Keratinocyte (primary cell): ENCODE measurements around the gene CNNM4. TPM values are rescaled to one million over a fixed set of nuclear protein-coding genes. Genes with fewer than 3 reads are reported as not detected.

Experiments used
- DNase-seq: peaks from one replicate; pipeline ENCODE4 v3.0.0-alpha.2; 2011; ENCODE audit warnings: low read depth, missing footprints, low spot score
- FAIRE-seq: peaks from 2 replicates; lab custom pipeline; 2011; peaks lifted over from hg19 to GRCh38; lab: Jason Lieb, UNC
- H2AFZ ChIP-seq: 2 replicates; pipeline ENCODE4 v1.6.0; 2012; ENCODE audit warnings: low read length, control low read depth, inconsistent platforms; ENCODE audit not compliant: control insufficient read depth
- H3K27ac ChIP-seq: 2 replicates; pipeline ENCODE4 v1.5.1; 2011; ENCODE audit warnings: low read length; ENCODE audit not compliant: control insufficient read depth, insufficient read depth
- H3K27me3 ChIP-seq: 3 replicates; pipeline ENCODE4 v1.6.0; 2011; ENCODE audit warnings: low read length; ENCODE audit not compliant: control insufficient read depth, insufficient read depth; ENCODE audit errors: extremely low read depth
- H3K36me3 ChIP-seq, 2 experiments: 2 replicates in 1 of 2; 3 replicates in 1 of 2; pipeline ENCODE4 v1.5.1; 2011; ENCODE audit warnings: low read length in 2 of 2, mild to moderate bottlenecking in 1 of 2; ENCODE audit not compliant: control insufficient read depth in 2 of 2, insufficient read depth in 2 of 2; ENCODE audit errors: extremely low read depth in 1 of 2
- H3K4me1 ChIP-seq: 3 replicates; pipeline ENCODE4 v1.5.1; 2011; ENCODE audit warnings: low read length; ENCODE audit not compliant: control insufficient read depth, insufficient read depth; ENCODE audit errors: extremely low read depth
- H3K4me2 ChIP-seq: 3 replicates; pipeline ENCODE4 v1.6.0; 2011; ENCODE audit warnings: low read depth, low read length; ENCODE audit not compliant: control insufficient read depth, insufficient read depth; ENCODE audit errors: extremely low read depth
- H3K4me3 ChIP-seq, 3 experiments: fragments of 200-600 bp in 1 of 3; sonication (generic) in 1 of 3; 2 replicates in 2 of 3; 3 replicates in 1 of 3; pipeline ENCODE4 v1.5.1; 2011 to 2016; ENCODE audit warnings: low read length in 3 of 3, mild to moderate bottlenecking in 3 of 3, control low read depth in 2 of 3, inconsistent platforms in 1 of 3, low read depth in 1 of 3, mixed read lengths in 1 of 3, mixed run types in 1 of 3, moderate library complexity in 1 of 3; ENCODE audit not compliant: control insufficient read depth in 2 of 3, insufficient read depth in 2 of 3; ENCODE audit errors: extremely low read depth in 1 of 3
- H3K79me2 ChIP-seq: 2 replicates; pipeline ENCODE4 v1.6.0; 2012; ENCODE audit warnings: low read length; ENCODE audit not compliant: control insufficient read depth, insufficient read depth
- H3K9ac ChIP-seq: 3 replicates; pipeline ENCODE4 v1.6.0; 2011; ENCODE audit warnings: low read length; ENCODE audit not compliant: control insufficient read depth, insufficient read depth; ENCODE audit errors: extremely low read depth
- H3K9me1 ChIP-seq: 3 replicates; pipeline ENCODE4 v1.6.0; 2011; ENCODE audit warnings: low read length; ENCODE audit not compliant: control insufficient read depth, insufficient read depth; ENCODE audit errors: extremely low read depth
- H3K9me3 ChIP-seq: 2 replicates; pipeline ENCODE4 v1.5.1; 2012; ENCODE audit warnings: low read depth, low read length; ENCODE audit not compliant: control insufficient read depth
- H4K20me1 ChIP-seq: 3 replicates; pipeline ENCODE4 v1.6.0; 2011; ENCODE audit warnings: low read length; ENCODE audit not compliant: control insufficient read depth, insufficient read depth; ENCODE audit errors: extremely low read depth
- EZH2 ChIP-seq: IDR thresholded peaks from one replicate; pipeline ENCODE4 v1.6.1; 2012; ENCODE audit warnings: inconsistent platforms, mild to moderate bottlenecking, low read length, moderate library complexity
- dilution Hi-C: fragments of 300-500 bp; cut with MboI; formaldehyde crosslinking; loops from one replicate; pipeline ENCODE4 v1.7.0; 2020; ENCODE audit warnings: low sequenced_read_pairs; ENCODE audit not compliant: extremely low pct_ligation_motif_present
- polyA plus RNA-seq, 5 experiments: library from polyadenylated mRNA; depleted of rRNA in 3 of 5; stranded (reverse) in 3 of 5; stranded (forward) in 1 of 5; unstranded in 1 of 5; fragments of >200 nt; gene quantifications; 1 replicate in 1 of 5; 2 replicates in 3 of 5; 3 replicates in 1 of 5; pipeline versions ENCODE4 v1.2.1 to v1.2.3, GENCODE V29; 2011 to 2012; ENCODE audit warnings: missing spikeins in 2 of 5, low read depth in 1 of 5, low replicate concordance in 1 of 5
- TF ChIP-seq, protein P1 (sequence below), 3 experiments: IDR thresholded peaks in 1 of 3; conservative IDR thresholded peaks in 1 of 3; optimal IDR thresholded peaks in 1 of 3; 2 replicates in 2 of 3; 3 replicates in 1 of 3; pipeline versions ENCODE3 to v1.5.1; 2011; ENCODE audit warnings: low read length in 3 of 3, mild to moderate bottlenecking in 3 of 3, moderate library complexity in 2 of 3, control low read depth in 1 of 3, inconsistent platforms in 1 of 3; ENCODE audit not compliant: insufficient read depth in 2 of 3; ENCODE audit errors: extremely low read depth in 1 of 3

Gene CNNM4
- polyA plus RNA-seq, 1 donor (not counting 4 experiments of a cell fraction or from before 2014, with no cell fraction given): 4.4 TPM

DNA sequence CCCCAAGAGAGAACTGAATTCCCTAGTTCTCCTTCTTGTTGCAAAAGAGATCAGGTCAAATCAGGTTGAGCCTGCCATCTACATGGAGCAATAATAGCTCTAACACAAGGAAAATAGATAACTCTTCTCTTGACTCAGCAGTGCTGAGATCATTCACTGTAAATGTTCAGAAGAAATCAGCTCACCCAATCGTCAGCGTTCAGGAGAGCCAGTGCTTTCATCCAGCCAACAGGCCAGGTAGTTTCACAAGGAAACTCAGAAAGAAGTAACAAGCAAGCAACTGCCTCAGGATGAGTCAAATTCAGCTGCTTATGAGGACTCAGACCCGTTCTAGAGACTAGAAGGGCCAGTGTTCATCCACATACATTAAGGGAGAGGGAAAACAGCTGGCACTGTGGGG is 26.8 kb upstream of the CNNM4 start:
- Histone ChIP-seq H3K4me3 (no peak overlapping the region), H3K9ac (no peak overlapping the region), H3K9me3 (no peaks in the 10 kb centered on the region), H3K4me2 (no peak overlapping the region), H3K27ac (no peak overlapping the region), H3K9me1 (no peaks in the 10 kb centered on the region), H3K79me2 (peaks cover 15% of the 10 kb centered on the region), H3K27me3 (no peaks in the 10 kb centered on the region), H3K4me1 (peaks cover 19% of the 10 kb centered on the region), H2AFZ (no peak overlapping the region), H4K20me1 (no peaks in the 10 kb centered on the region), H3K36me3 (peaks cover 26 to 31% of the 10 kb centered on the region in 2 experiments)
- dilution Hi-C loops: no loop called here
- FAIRE-seq (no peak), DNase-seq (no peak)
- no peak for TF ChIP-seq EZH2
- TF ChIP-seq, protein P1, sequence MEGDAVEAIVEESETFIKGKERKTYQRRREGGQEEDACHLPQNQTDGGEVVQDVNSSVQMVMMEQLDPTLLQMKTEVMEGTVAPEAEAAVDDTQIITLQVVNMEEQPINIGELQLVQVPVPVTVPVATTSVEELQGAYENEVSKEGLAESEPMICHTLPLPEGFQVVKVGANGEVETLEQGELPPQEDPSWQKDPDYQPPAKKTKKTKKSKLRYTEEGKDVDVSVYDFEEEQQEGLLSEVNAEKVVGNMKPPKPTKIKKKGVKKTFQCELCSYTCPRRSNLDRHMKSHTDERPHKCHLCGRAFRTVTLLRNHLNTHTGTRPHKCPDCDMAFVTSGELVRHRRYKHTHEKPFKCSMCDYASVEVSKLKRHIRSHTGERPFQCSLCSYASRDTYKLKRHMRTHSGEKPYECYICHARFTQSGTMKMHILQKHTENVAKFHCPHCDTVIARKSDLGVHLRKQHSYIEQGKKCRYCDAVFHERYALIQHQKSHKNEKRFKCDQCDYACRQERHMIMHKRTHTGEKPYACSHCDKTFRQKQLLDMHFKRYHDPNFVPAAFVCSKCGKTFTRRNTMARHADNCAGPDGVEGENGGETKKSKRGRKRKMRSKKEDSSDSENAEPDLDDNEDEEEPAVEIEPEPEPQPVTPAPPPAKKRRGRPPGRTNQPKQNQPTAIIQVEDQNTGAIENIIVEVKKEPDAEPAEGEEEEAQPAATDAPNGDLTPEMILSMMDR (optimal IDR thresholded peaks at IDR 0.05 in 1 of 3, IDR thresholded peaks at IDR 0.05 in 1 of 3, conservative IDR thresholded peaks at IDR 0.05 in 1 of 3; ENCODE audit: extremely low read depth in 1 of 3, insufficient read depth in 2 of 3, low read length in 3 of 3): no peak

DNA sequence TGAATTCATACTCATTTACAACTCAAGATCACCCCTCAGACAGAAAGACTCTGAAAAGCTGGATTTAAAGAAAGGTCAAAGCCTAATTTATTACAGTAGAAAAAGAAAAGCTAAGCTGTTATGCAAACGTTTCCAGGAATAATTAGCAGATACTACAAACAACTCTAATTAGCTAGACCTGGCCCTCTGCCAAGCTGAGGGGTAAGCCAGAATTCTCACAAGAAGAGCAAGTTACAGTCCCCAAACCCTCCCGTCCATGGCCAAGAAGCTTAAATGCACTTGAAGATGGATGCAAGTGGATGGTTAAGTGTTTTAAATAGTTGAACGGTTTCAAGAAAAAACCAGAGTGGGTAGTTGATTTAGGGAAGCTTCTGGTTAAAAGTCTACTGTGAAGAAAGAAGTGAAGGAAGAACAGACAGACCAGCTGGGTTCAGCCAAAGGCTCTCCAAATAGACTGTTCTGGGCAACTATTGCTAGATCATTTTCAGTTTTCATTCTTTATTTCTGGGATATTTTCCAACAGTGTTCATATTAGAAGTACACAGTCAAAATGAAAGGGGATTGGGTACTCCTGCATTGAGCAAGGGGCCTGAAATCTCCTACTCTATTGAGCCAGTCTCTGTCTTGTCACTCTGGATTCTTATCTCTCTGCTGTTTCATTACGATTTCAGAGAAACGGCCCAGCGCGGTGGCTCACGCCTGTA is 25.7 kb upstream of the CNNM4 start:
- Histone ChIP-seq H3K4me3 (no peak overlapping the region), H3K27me3 (no peaks in the 10 kb centered on the region), H2AFZ (no peak overlapping the region), H3K4me2 (no peak overlapping the region), H3K9ac (no peak overlapping the region), H3K9me1 (no peaks in the 10 kb centered on the region), H3K27ac (no peak overlapping the region), H3K4me1 (peaks cover 18% of the 10 kb centered on the region), H3K9me3 (no peaks in the 10 kb centered on the region), H4K20me1 (no peaks in the 10 kb centered on the region), H3K79me2 (peaks cover 21% of the 10 kb centered on the region), H3K36me3 (peaks cover 24 to 31% of the 10 kb centered on the region in 2 experiments)
- no peak for FAIRE-seq
- dilution Hi-C loops: no loop called here
- no peak for TF ChIP-seq EZH2
- TF ChIP-seq, protein P1 (optimal IDR thresholded peaks at IDR 0.05 in 1 of 3, IDR thresholded peaks at IDR 0.05 in 1 of 3, conservative IDR thresholded peaks at IDR 0.05 in 1 of 3; ENCODE audit: extremely low read depth in 1 of 3, insufficient read depth in 2 of 3, low read length in 3 of 3): no peak
- DNase-seq: no peak
